SK-N-SH (cell line): ENCODE measurements around the gene HHLA2. TPM values are rescaled to one million over a fixed set of nuclear protein-coding genes. Genes with fewer than 3 reads are reported as not detected.

ENCODE experiments used
- CTCF ChIA-PET: fragments of 300-600, 350-600 bp; formaldehyde crosslinking; extraction: SDS; loops from one replicate; lab custom pipeline; 2021; lab: Yijun Ruan, JAX
- POLR2A ChIA-PET: fragments of 350-600 bp; sonication (Branson Sonifier 250); formaldehyde crosslinking; extraction: SDS; loops from one replicate; lab custom pipeline; 2020; ENCODE audit warnings: antibody characterized with exemption, inconsistent platforms; lab: Yijun Ruan, JAX
- DNase-seq: peaks from one replicate; pipeline ENCODE4 v3.0.0; 2012
- H2AFZ ChIP-seq: fragments of 200-600 bp; sonication (generic); 2 replicates; pipeline ENCODE4 v1.8.1; 2016; ENCODE audit warnings: antibody characterized with exemption, mild to moderate bottlenecking, low read depth
- H3F3A ChIP-seq: fragments of 200-600 bp; sonication (generic); replicated peaks from 2 replicates; pipeline ENCODE3; 2016; ENCODE audit warnings: antibody characterized with exemption, mild to moderate bottlenecking; ENCODE audit not compliant: insufficient read depth
- H3K27ac ChIP-seq, 2 experiments: fragments of 200-500 bp in 1 of 2; fragments of 200-600 bp in 1 of 2; sonication (Bioruptor generic) in 1 of 2; sonication (generic), shearing (Covaris generic) in 1 of 2; 2 replicates each; pipeline versions ENCODE4 v1.5.1 to v1.6.1; 2014 to 2016; ENCODE audit warnings: low read depth in 2 of 2, inconsistent platforms in 1 of 2, low read length in 1 of 2, mild to moderate bottlenecking in 1 of 2, mixed read lengths in 1 of 2
- H3K27me3 ChIP-seq: fragments of 200-600 bp; sonication (generic), shearing (Covaris generic); 2 replicates; pipeline ENCODE4 v1.6.1; 2016; ENCODE audit warnings: mixed run types; ENCODE audit not compliant: insufficient read depth
- H3K36me3 ChIP-seq, 2 experiments: fragments of 200-500 bp in 1 of 2; fragments of 200-600 bp in 1 of 2; sonication (Bioruptor generic) in 1 of 2; sonication (generic) in 1 of 2; replicated peaks in 1 of 2; 2 replicates each; pipeline versions ENCODE3 to v1.5.1; 2014 to 2016; ENCODE audit warnings: low read length in 1 of 2, mild to moderate bottlenecking in 1 of 2; ENCODE audit not compliant: insufficient read depth in 2 of 2, control insufficient read depth in 1 of 2
- H3K4me1 ChIP-seq, 2 experiments: fragments of 200-500 bp in 1 of 2; fragments of 200-600 bp in 1 of 2; sonication (Bioruptor generic) in 1 of 2; sonication (generic), shearing (Covaris generic) in 1 of 2; 2 replicates each; pipeline versions ENCODE4 v1.5.1 to v1.6.1; 2014 to 2016; ENCODE audit warnings: low read depth in 1 of 2, low read length in 1 of 2, mixed run types in 1 of 2; ENCODE audit not compliant: insufficient read depth in 2 of 2, control insufficient read depth in 1 of 2
- H3K4me2 ChIP-seq: fragments of 200-600 bp; sonication (generic), shearing (Covaris generic); 2 replicates; pipeline ENCODE4 v1.6.1; 2017; ENCODE audit warnings: mixed run types
- H3K4me3 ChIP-seq, 2 experiments: fragments of 200-500 bp in 1 of 2; fragments of 200-600 bp in 1 of 2; sonication (Bioruptor generic) in 1 of 2; sonication (generic), shearing (Covaris generic) in 1 of 2; 2 replicates each; pipeline versions ENCODE4 v1.5.1 to v1.8.1; 2014 to 2016; ENCODE audit warnings: low read depth in 2 of 2, inconsistent platforms in 1 of 2, low read length in 1 of 2, mild to moderate bottlenecking in 1 of 2, mixed read lengths in 1 of 2, moderate library complexity in 1 of 2
- H3K79me2 ChIP-seq: fragments of 200-600 bp; sonication (generic); 2 replicates; pipeline ENCODE4 v1.8.1; 2017; ENCODE audit warnings: mild to moderate bottlenecking; ENCODE audit not compliant: insufficient read depth
- H3K9ac ChIP-seq: fragments of 200-600 bp; sonication (generic); 2 replicates; pipeline ENCODE4 v1.6.1; 2017; ENCODE audit warnings: mixed run types
- H3K9me2 ChIP-seq: fragments of 200-600 bp; sonication (generic); 2 replicates; pipeline ENCODE4 v1.6.1; 2017; ENCODE audit warnings: mixed run types
- H3K9me3 ChIP-seq: fragments of 200-600 bp; sonication (generic); 2 replicates; pipeline ENCODE4 v1.6.1; 2017; ENCODE audit warnings: mixed run types, mild to moderate bottlenecking, moderate library complexity
- H4K20me1 ChIP-seq: fragments of 200-600 bp; sonication (generic); 2 replicates; pipeline ENCODE4 v1.6.1; 2017; ENCODE audit warnings: mild to moderate bottlenecking, mixed run types; ENCODE audit not compliant: insufficient read depth
- CHD2 ChIP-seq: fragments of 150-350 bp; IDR thresholded peaks from 2 replicates; pipeline ENCODE4 v1.6.1; 2018; ENCODE audit warnings: low read length; ENCODE audit not compliant: partially characterized antibody
- EP300 ChIP-seq, 2 experiments: IDR thresholded peaks; 2 replicates each; pipeline versions ENCODE4 v1.4.0 to v1.6.1; 2012; ENCODE audit warnings: borderline replicate concordance in 1 of 2, low read depth in 1 of 2, low read length in 1 of 2
- EZH2phosphoT487 ChIP-seq: fragments of 200-600 bp; sonication (generic); IDR thresholded peaks from 2 replicates; pipeline ENCODE4 v1.6.1; 2017; ENCODE audit warnings: low read depth, mixed run types, mild to moderate bottlenecking, antibody characterized with exemption, moderate library complexity, borderline replicate concordance
- FOSL2 ChIP-seq: IDR thresholded peaks from 2 replicates; pipeline ENCODE4 v1.4.0; 2012; ENCODE audit warnings: low read depth, mild to moderate bottlenecking, moderate library complexity, borderline replicate concordance
- FOXM1 ChIP-seq: IDR thresholded peaks from 2 replicates; pipeline ENCODE4 v1.4.0; 2012; ENCODE audit warnings: low read depth, mild to moderate bottlenecking
- JUND ChIP-seq: IDR thresholded peaks from 2 replicates; pipeline ENCODE4 v1.4.0; 2012
- MAX ChIP-seq: IDR thresholded peaks from 2 replicates; pipeline ENCODE4 v1.4.0; 2012; ENCODE audit warnings: low read depth
- NFIC ChIP-seq: IDR thresholded peaks from 2 replicates; pipeline ENCODE4 v1.4.0; 2012; ENCODE audit warnings: borderline replicate concordance
- POLR2AphosphoS5 ChIP-seq: IDR thresholded peaks from 2 replicates; pipeline ENCODE4 v1.6.1; 2012; ENCODE audit warnings: low read depth, low read length
- RAD21 ChIP-seq: IDR thresholded peaks from 2 replicates; pipeline ENCODE4 v1.6.1; 2012; ENCODE audit warnings: mild to moderate bottlenecking, low read length
- REST ChIP-seq: IDR thresholded peaks from 2 replicates; pipeline ENCODE4 v1.6.1; 2012; ENCODE audit warnings: mild to moderate bottlenecking, low read depth, low read length, moderate library complexity
- SIN3A ChIP-seq: IDR thresholded peaks from 2 replicates; pipeline ENCODE4 v1.6.1; 2012; ENCODE audit warnings: low read depth, mild to moderate bottlenecking, low read length, moderate library complexity, borderline replicate concordance
- TCF12 ChIP-seq: IDR thresholded peaks from 2 replicates; pipeline ENCODE4 v1.4.0; 2012
- USF1 ChIP-seq: IDR thresholded peaks from 2 replicates; pipeline ENCODE4 v1.4.0; 2012; ENCODE audit warnings: low read depth, borderline replicate concordance
- USF2 ChIP-seq: fragments of 150-350 bp; IDR thresholded peaks from 2 replicates; pipeline ENCODE4 v1.6.1; 2017; ENCODE audit warnings: antibody characterized with exemption, low read length, low read depth, borderline replicate concordance
- WGBS: methylation state at CpG from one replicate; pipeline ENCODE4 v1.1.6; 2017; ENCODE audit warnings: low lambda C conversion rate; 5-methylcytosine and 5-hydroxymethylcytosine counted together
- polyA plus RNA-seq, 3 experiments: library from polyadenylated mRNA; depleted of rRNA; stranded (reverse); fragments of >200 nt; gene quantifications; 2 replicates each; pipeline ENCODE4 v1.2.3, GENCODE V29; 2012
- TF ChIP-seq, protein P1 (sequence below): IDR thresholded peaks from 2 replicates; pipeline ENCODE4; 2012

Gene HHLA2
- polyA plus RNA-seq, 1 of the 3 experiments (the other 2 are of a cell fraction), result not detected

DNA sequence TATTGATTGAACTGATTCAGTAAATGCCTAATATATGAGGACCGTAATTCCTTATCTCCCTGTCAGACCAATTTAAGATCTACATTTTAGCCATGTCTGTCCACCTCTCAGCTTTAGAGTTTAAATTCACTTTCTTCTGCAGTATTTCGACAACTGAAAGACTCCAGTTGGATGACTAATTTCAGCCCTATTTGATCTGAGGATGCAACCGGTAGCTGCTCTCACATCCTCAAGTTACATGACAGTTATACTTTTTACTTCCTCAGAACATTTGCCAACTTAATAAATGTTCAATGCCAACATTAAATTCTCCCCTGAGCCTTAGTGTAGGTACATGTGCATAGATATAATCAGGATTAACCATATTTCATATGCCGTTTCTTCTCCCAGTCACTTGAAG lies 2.5 kb upstream of the HHLA2 start:
- Histone ChIP-seq H3K79me2 (no peaks in the 10 kb centered on the region), H2AFZ (no peak overlapping the region), H3F3A (no peaks in the 10 kb centered on the region), H3K4me1 (no peaks in the 10 kb centered on the region), H4K20me1 (no peaks in the 10 kb centered on the region), H3K27me3 (no peaks in the 10 kb centered on the region), H3K36me3 (no peaks in the 10 kb centered on the region), H3K4me3 (no peak overlapping the region), H3K9me2 (no peaks in the 10 kb centered on the region), H3K27ac (no peak overlapping the region), H3K9me3 (no peaks in the 10 kb centered on the region), H3K9ac (no peak overlapping the region), H3K4me2 (no peak overlapping the region)
- DNase-seq, result no peak
- ChIA-PET CTCF (no interaction called here), POLR2A (interaction anchor here (0.7 kb wide), 1 partner anchor 167 kb away, joined by 3 read pairs; no protein-coding TSS in a partner anchor)
- 91% methylated on average over 4 of the region's 4 CpGs for WGBS
- TF ChIP-seq, protein P1, sequence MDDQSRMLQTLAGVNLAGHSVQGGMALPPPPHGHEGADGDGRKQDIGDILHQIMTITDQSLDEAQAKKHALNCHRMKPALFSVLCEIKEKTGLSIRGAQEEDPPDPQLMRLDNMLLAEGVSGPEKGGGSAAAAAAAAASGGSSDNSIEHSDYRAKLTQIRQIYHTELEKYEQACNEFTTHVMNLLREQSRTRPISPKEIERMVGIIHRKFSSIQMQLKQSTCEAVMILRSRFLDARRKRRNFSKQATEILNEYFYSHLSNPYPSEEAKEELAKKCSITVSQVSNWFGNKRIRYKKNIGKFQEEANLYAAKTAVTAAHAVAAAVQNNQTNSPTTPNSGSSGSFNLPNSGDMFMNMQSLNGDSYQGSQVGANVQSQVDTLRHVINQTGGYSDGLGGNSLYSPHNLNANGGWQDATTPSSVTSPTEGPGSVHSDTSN, result no peak
- TF ChIP-seq JUND (no peak), CHD2 (no peak), FOSL2 (no peak), USF1 (no peak), USF2 (no peak), MAX (no peak), NFIC (no peak), FOXM1 (no peak), REST (no peak), RAD21 (no peak), EZH2phosphoT487 (no peak), EP300 (IDR thresholded peaks at IDR 0.05; ENCODE audit: borderline replicate concordance in 1 of 2, low read depth in 1 of 2, low read length in 1 of 2) (no peak), SIN3A (no peak), POLR2AphosphoS5 (no peak), TCF12 (no peak)
